Measurements from ENCODE around the gene TLL1.

DNA sequence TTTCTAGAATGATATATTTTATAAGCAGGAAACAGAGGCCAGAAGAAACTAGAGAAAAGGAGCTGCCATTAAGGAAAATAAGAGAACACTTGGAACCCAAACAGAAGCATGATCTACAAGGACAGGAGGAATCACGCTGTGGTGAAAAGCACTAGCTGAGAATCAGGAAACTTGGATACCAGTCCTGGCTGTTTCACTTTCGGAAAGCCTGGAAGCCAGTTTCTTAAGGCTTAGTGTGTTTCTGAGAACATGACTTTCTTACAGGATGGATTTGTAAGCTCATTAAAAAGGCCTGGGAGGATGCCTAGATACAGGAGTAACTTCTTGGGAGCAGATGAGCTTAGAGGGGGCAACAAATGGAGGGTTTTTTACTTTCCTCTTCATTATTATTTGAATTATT is 36.9 kb downstream of the TLL1 start:
- TF ChIP-seq CTCF (conservative IDR thresholded peaks at IDR 0.05 in 1 of 2, IDR thresholded peaks at IDR 0.05 in 1 of 2; ENCODE audit: extremely low read depth in 1 of 2, insufficient read depth in 1 of 2, low read depth in 1 of 2, low read length in 2 of 2) (no peak), EZH2 (IDR thresholded peaks at IDR 0.05; ENCODE audit: borderline replicate concordance, low read length) (no peak)
